Neural cell (in vitro differentiated cells): ENCODE data around the gene PER2. TPM values are rescaled to one million over a fixed set of nuclear protein-coding genes. Genes with fewer than 3 reads are reported as not detected.

Experiments used
- H2AFZ ChIP-seq: fragments of 200-600, 300-800 bp; sonication (generic), shearing (Covaris generic); 2 replicates; pipeline ENCODE4 v1.6.0; 2014; ENCODE audit warnings: low read depth, mild to moderate bottlenecking, antibody characterized with exemption, low read length, moderate library complexity
- H3F3A ChIP-seq: fragments of 200-600 bp; shearing (Covaris generic); 2 replicates; pipeline ENCODE4 v1.6.1; 2016; ENCODE audit warnings: mild to moderate bottlenecking, moderate library complexity, mixed read lengths, antibody characterized with exemption, low read length; ENCODE audit not compliant: insufficient read depth, poor library complexity, severe bottlenecking
- H3K27ac ChIP-seq: fragments of 200-600, 300-800 bp; sonication (generic), shearing (Covaris generic); 2 replicates; pipeline ENCODE4 v1.5.1; 2014; ENCODE audit warnings: mild to moderate bottlenecking, low read length, moderate library complexity
- H3K27me3 ChIP-seq: fragments of 300-800, 200-600 bp; sonication (generic), shearing (Covaris generic); 2 replicates; pipeline ENCODE4 v1.6.0; 2014; ENCODE audit warnings: mild to moderate bottlenecking, low read depth, low read length, moderate library complexity; ENCODE audit not compliant: insufficient read depth
- H3K36me3 ChIP-seq: fragments of 300-800, 200-600 bp; sonication (generic), shearing (Covaris generic); 2 replicates; pipeline ENCODE4 v1.5.1; 2014; ENCODE audit warnings: mild to moderate bottlenecking, antibody characterized with exemption, low read length, moderate library complexity; ENCODE audit not compliant: insufficient read depth
- H3K4me2 ChIP-seq: fragments of 300-800, 200-600 bp; sonication (generic), shearing (Covaris generic); 2 replicates; pipeline ENCODE4 v1.6.0; 2014; ENCODE audit warnings: mild to moderate bottlenecking, low read length
- H3K4me3 ChIP-seq: fragments of 300-800, 200-600 bp; sonication (generic), shearing (Covaris generic); 2 replicates; pipeline ENCODE4 v1.5.1; 2014; ENCODE audit warnings: mild to moderate bottlenecking, low read length, moderate library complexity
- H3K79me2 ChIP-seq: fragments of 200-600 bp; shearing (Covaris generic); replicated peaks from 2 replicates; pipeline ENCODE4 v1.6.0; 2014; ENCODE audit warnings: mild to moderate bottlenecking, low read length, moderate library complexity; ENCODE audit not compliant: insufficient read depth
- H3K9ac ChIP-seq: fragments of 300-800, 200-600 bp; sonication (generic), shearing (Covaris generic); 2 replicates; pipeline ENCODE4 v1.6.1; 2016; ENCODE audit warnings: mild to moderate bottlenecking, low read length, mixed read lengths
- H3K9me2 ChIP-seq: fragments of 200-600 bp; shearing (Covaris generic); 2 replicates; pipeline ENCODE4 v1.6.1; 2016; ENCODE audit warnings: mild to moderate bottlenecking, low read length, mixed read lengths; ENCODE audit not compliant: insufficient read depth
- H3K9me3 ChIP-seq: fragments of 200-600, 300-800 bp; sonication (generic), shearing (Covaris generic); 2 replicates; pipeline ENCODE4 v1.6.1; 2016; ENCODE audit warnings: mild to moderate bottlenecking, mixed run types, low read length, moderate library complexity, mixed read lengths
- H4K20me1 ChIP-seq: fragments of 200-600 bp; shearing (Covaris generic); 2 replicates; pipeline ENCODE4 v1.6.1; 2016; ENCODE audit warnings: mild to moderate bottlenecking, mixed run types; ENCODE audit not compliant: insufficient read depth
- CTCF ChIP-seq: fragments of 450-650 bp; IDR thresholded peaks from 2 replicates; pipeline ENCODE4 v1.5.1; 2014; ENCODE audit warnings: antibody characterized with exemption, mild to moderate bottlenecking, moderate library complexity; ENCODE audit not compliant: poor library complexity, severe bottlenecking
- EP300 ChIP-seq: fragments of 450-650 bp; conservative IDR thresholded peaks from 2 replicates; pipeline ENCODE4 v1.6.1; 2014; ENCODE audit warnings: antibody characterized with exemption, mild to moderate bottlenecking, moderate library complexity; ENCODE audit not compliant: poor library complexity, severe bottlenecking
- EZH2 ChIP-seq: fragments of 200-600, 300-800 bp; shearing (Covaris generic), sonication (generic); IDR thresholded peaks from 2 replicates; pipeline ENCODE4 v1.6.1; 2014; ENCODE audit warnings: antibody characterized with exemption, low read length, borderline replicate concordance, mild to moderate bottlenecking; ENCODE audit not compliant: insufficient read depth, poor library complexity, severe bottlenecking
- MXI1 ChIP-seq: fragments of 450-650 bp; conservative IDR thresholded peaks from 2 replicates; pipeline ENCODE4 v1.6.1; 2014; ENCODE audit warnings: antibody characterized with exemption, mild to moderate bottlenecking; ENCODE audit not compliant: poor library complexity, severe bottlenecking
- POLR2AphosphoS5 ChIP-seq: IDR thresholded peaks from 2 replicates; pipeline ENCODE4 v1.6.1; 2012
- RAD21 ChIP-seq: fragments of 450-650 bp; conservative IDR thresholded peaks from 2 replicates; pipeline ENCODE4 v1.6.1; 2014; ENCODE audit warnings: antibody characterized with exemption, mild to moderate bottlenecking, moderate library complexity
- SMC3 ChIP-seq: fragments of 450-650 bp; conservative IDR thresholded peaks from 2 replicates; pipeline ENCODE4 v1.6.1; 2014; ENCODE audit warnings: antibody characterized with exemption, mild to moderate bottlenecking, moderate library complexity; ENCODE audit not compliant: poor library complexity
- TAF1 ChIP-seq: IDR thresholded peaks from 2 replicates; pipeline ENCODE4 v1.6.1; 2012; ENCODE audit warnings: low read depth
- polyA plus RNA-seq: library from polyadenylated mRNA; depleted of rRNA; stranded (reverse); fragments of >200 nt; gene quantifications from 2 replicates; pipeline ENCODE4 v1.2.3, GENCODE V29; 2014
- TF ChIP-seq, protein P1 (sequence below): IDR thresholded peaks from 2 replicates; pipeline ENCODE4 v1.6.1; 2012; ENCODE audit warnings: borderline replicate concordance

PER2 gene
- polyA plus RNA-seq, 1 donor from 2014 or later = 3.2 TPM

DNA sequence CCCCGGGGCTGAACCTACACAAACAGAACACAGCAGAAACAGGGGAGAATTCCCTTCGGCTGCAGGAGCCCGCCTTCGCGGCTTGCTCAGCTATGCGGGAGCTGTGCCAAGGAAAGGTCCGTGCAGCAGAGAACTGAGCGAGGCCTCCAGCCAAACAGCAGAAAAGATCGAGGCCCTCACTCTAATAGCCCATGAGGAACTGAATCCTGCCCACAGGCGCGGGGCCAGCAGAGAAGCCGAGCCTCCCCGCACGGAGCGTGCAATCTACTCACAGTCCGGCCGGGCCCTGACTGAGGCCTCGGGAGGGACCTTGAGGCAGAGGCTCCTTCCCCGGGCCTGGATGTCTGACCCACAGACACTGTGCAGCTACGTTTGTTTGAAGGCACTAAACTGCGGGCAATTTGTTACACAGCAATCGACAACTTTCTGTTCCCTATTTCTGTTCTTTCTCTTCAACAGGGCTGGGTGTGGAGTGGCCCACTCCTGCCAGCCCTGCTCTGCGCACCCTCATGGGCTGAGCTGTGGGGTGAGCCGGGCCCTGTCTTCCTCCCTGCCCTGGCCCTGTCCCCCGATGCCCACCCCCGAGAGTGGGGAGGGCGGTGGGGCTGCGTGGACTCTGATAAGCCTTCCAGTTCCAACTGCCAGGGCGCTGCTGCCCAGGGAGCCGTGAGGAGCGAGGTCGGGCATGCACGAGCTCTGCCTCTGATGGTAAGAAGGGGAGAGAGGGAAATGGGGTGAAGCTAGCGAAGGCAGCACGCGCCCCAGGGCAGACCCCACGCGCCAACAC lies 62.3 kb downstream of the PER2 start:
- Histone ChIP-seq H3K9me3 (no peaks in the 10 kb centered on the region), H4K20me1 (no peaks in the 10 kb centered on the region), H3K27ac (no peak overlapping the region), H3K9me2 (no peaks in the 10 kb centered on the region), H3K36me3 (no peaks in the 10 kb centered on the region), H3K4me3 (no peak overlapping the region), H3K79me2 (no peaks in the 10 kb centered on the region), H2AFZ (no peak overlapping the region), H3K27me3 (no peaks in the 10 kb centered on the region), H3F3A (no peaks in the 10 kb centered on the region), H3K9ac (no peak overlapping the region), H3K4me2 (no peak overlapping the region)
- TF ChIP-seq SMC3 = no peak
- no peak for TF ChIP-seq EZH2
- no peak for TF ChIP-seq POLR2AphosphoS5
- no peak for TF ChIP-seq MXI1

GRCh38 chr2:238225121-238225520 lies 63.3 kb downstream of the PER2 start:
- Histone ChIP-seq H3K9ac (no peak overlapping the region), H3K9me2 (no peaks in the 10 kb centered on the region), H2AFZ (no peak overlapping the region), H3K36me3 (no peaks in the 10 kb centered on the region), H3K4me3 (no peak overlapping the region), H3K9me3 (no peaks in the 10 kb centered on the region), H3K27ac (no peak overlapping the region), H3F3A (no peaks in the 10 kb centered on the region), H4K20me1 (no peaks in the 10 kb centered on the region), H3K4me2 (no peak overlapping the region), H3K27me3 (no peaks in the 10 kb centered on the region), H3K79me2 (no peaks in the 10 kb centered on the region)
- TF ChIP-seq EZH2 (no peak), MXI1 (no peak), TAF1 (no peak), SMC3 (no peak), EP300 (no peak), POLR2AphosphoS5 (no peak), CTCF (no peak), RAD21 (no peak)
- TF ChIP-seq, protein P1, sequence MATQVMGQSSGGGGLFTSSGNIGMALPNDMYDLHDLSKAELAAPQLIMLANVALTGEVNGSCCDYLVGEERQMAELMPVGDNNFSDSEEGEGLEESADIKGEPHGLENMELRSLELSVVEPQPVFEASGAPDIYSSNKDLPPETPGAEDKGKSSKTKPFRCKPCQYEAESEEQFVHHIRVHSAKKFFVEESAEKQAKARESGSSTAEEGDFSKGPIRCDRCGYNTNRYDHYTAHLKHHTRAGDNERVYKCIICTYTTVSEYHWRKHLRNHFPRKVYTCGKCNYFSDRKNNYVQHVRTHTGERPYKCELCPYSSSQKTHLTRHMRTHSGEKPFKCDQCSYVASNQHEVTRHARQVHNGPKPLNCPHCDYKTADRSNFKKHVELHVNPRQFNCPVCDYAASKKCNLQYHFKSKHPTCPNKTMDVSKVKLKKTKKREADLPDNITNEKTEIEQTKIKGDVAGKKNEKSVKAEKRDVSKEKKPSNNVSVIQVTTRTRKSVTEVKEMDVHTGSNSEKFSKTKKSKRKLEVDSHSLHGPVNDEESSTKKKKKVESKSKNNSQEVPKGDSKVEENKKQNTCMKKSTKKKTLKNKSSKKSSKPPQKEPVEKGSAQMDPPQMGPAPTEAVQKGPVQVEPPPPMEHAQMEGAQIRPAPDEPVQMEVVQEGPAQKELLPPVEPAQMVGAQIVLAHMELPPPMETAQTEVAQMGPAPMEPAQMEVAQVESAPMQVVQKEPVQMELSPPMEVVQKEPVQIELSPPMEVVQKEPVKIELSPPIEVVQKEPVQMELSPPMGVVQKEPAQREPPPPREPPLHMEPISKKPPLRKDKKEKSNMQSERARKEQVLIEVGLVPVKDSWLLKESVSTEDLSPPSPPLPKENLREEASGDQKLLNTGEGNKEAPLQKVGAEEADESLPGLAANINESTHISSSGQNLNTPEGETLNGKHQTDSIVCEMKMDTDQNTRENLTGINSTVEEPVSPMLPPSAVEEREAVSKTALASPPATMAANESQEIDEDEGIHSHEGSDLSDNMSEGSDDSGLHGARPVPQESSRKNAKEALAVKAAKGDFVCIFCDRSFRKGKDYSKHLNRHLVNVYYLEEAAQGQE = no peak
